K562 treated with DMSO at 1 percent for 48 hours (cell line): Measurements from ENCODE around the gene OR2C1. TPM values are rescaled to one million over a fixed set of nuclear protein-coding genes. Genes with fewer than 3 reads are reported as not detected.

Source experiments
- total RNA-seq: library from RNA; unstranded; fragments of 300-600 nt; gene quantifications from 2 replicates; pipeline ENCODE4 v1.2.3, GENCODE V29; 2022; ENCODE audit warnings: low replicate concordance; ENCODE audit errors: extremely low read depth

OR2C1 gene
- total RNA-seq, result not detected in 2 replicates

DNA sequence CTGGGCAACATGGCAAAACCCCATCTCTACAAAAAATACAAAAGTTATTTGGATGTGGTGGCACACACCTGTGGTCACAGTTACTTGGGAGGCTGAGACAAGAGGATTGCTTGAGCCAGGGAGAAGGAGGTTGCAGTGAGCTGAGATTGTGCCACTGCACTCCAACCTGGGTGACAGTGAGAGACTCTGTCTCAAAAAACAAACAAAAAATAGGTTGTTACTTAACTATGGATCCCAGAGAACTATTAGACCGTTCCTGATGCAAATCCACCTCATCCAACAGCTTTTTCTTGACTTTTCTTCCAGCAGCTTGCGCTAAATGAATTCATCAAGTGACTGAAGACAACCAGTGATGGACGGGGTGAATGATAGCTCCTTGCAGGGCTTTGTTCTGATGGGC is at the start of gene OR2C1:
OR2C1 (plus strand) TSS at position 301 of the 400 bp plus-strand sequence; CDS start at position 353, 52 bp downstream.

DNA sequence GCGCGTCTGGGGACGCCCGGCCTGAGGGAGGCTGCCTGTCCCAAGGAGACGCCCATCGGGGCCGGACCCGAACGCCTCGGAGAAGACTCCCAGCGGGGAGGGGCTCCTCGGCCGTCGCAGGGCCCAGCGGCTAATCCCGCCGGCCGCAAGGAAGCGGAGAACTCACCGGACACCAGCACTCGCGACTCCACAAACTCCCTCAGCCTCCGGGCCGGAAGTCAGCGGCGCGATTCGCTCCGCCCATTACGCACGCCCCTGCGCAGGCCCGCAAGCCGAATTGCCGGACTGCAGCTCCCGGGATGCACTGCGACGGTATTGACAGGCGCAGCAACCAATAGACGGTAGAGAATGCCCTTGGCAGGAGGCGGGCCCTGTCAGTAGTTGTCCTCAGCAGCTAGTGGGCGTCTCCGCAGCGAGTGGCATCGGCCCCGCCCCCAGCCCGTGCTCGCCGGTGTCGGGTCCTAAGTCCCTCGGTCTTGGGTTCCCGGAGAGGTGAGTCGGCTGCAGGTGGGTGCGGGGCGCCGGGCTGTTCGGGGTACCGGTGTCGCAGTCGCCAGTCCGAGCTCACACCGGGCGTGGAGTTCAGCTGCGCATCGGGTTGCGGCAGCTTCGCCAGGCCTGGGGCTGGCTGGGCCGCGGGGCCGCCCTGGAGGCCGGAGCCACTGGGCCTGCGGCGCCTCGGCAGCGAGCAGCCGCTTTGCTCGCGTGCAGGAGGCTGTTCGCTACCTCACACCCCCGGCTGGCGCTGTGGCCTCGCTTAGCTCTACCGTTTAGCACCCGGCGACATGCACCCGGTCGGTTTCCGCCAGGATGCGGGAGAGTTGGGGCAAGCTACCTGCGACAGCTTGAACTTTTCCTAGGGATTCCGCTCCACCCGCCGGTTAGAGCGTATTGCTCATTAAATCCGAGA is 45.3 kb downstream of the OR2C1 start, which contains the start of the genes ZNF174 and ZSCAN32:
ZNF174 (plus strand) TSS at position 437 of the 910 bp plus-strand sequence. CDS start 790 bp downstream, outside the sequence.
ZSCAN32 (minus strand) TSS at position 226 of the 910 bp plus-strand sequence. CDS start 3,447 bp downstream, outside the sequence.

Other genes starting within 250 kb of the OR2C1 start
- not detected in 2 replicates for gene ZNF205, start 243.3 kb upstream of the OR2C1 start, total RNA-seq
- gene ZNF213, start 220.9 kb upstream of the OR2C1 start, total RNA-seq, result not detected in 2 replicates
- not detected in 2 replicates for gene OR1F1, start 167.7 kb upstream of the OR2C1 start, total RNA-seq
- not detected in 2 replicates for gene ZNF200, start 120.7 kb upstream of the OR2C1 start, total RNA-seq
- gene MEFV, start 99.3 kb upstream of the OR2C1 start, total RNA-seq, result not detected in 2 replicates
- gene ZNF263, start 72.4 kb upstream of the OR2C1 start, total RNA-seq, result not detected in 2 replicates
- gene TIGD7, start 50.5 kb upstream of the OR2C1 start, total RNA-seq, result not detected in 2 replicates
- gene ZNF75A, start 50.4 kb upstream of the OR2C1 start, total RNA-seq, result not detected in 2 replicates
- gene ZSCAN32, start 45.1 kb downstream of the OR2C1 start, total RNA-seq, result not detected in 2 replicates
- not detected in 2 replicates for gene ZNF174, start 45.3 kb downstream of the OR2C1 start, total RNA-seq
- not detected in 2 replicates for gene ZNF597, start 87.6 kb downstream of the OR2C1 start, total RNA-seq
- not detected in 2 replicates for gene NAA60, start 87.8 kb downstream of the OR2C1 start, total RNA-seq
- gene C16orf90, start 139.6 kb downstream of the OR2C1 start, total RNA-seq, result not detected in 2 replicates
- not detected in 2 replicates for gene CLUAP1, start 145.1 kb downstream of the OR2C1 start, total RNA-seq
- gene NLRC3, start 221.5 kb downstream of the OR2C1 start, total RNA-seq, result not detected in 2 replicates